ENCODE measurements around the gene ZBTB46.
"Not testable (repeated sequence)": the region's sequence is repeated elsewhere in the genome, so short reads cannot be mapped to it uniquely, and the experiment has no call there.

ZBTB46 gene

GRCh38 chr20:63811491-63811875 lies 19.6 kb downstream of the ZBTB46 start:
- DNase-seq, result no peak

GRCh38 chr20:63810730-63811490 lies 20.2 kb downstream of the ZBTB46 start:
- DNase-seq, result no peak

- no peak for DNase-seq
These were observed 21.2 kb downstream of the ZBTB46 start for GRCh38 chr20:63809856-63810255.

GRCh38 chr20:63808964-63809674 lies 21.9 kb downstream of the ZBTB46 start:
- DNase-seq, result no peak

- no peak for DNase-seq
These were observed 22.8 kb downstream of the ZBTB46 start for GRCh38 chr20:63808145-63808724.

GRCh38 chr20:63807654-63808053 lies 23.4 kb downstream of the ZBTB46 start:
- no peak for DNase-seq

- no peak for DNase-seq
These were observed 26.8 kb downstream of the ZBTB46 start for GRCh38 chr20:63804308-63804636.

GRCh38 chr20:63802469-63803240 lies 28.4 kb downstream of the ZBTB46 start:
- DNase-seq, result no peak

- DNase-seq, result not testable (repeated sequence)
These were observed 29.9 kb downstream of the ZBTB46 start for GRCh38 chr20:63801174-63801573.

GRCh38 chr20:63800411-63800810 lies 30.7 kb downstream of the ZBTB46 start:
- not testable (repeated sequence) for DNase-seq

GRCh38 chr20:63799127-63799526 lies 31.9 kb downstream of the ZBTB46 start:
- DNase-seq, result not testable (repeated sequence)

- DNase-seq, result not testable (repeated sequence)
These were observed 33.9 kb downstream of the ZBTB46 start for GRCh38 chr20:63797175-63797574.

GRCh38 chr20:63795178-63795830 lies 35.8 kb downstream of the ZBTB46 start:
- DNase-seq, result no peak

GRCh38 chr20:63794614-63795013 lies 36.5 kb downstream of the ZBTB46 start:
- no peak for DNase-seq

- DNase-seq, result no peak
These were observed 38.2 kb downstream of the ZBTB46 start for GRCh38 chr20:63792866-63793265.

- DNase-seq, result no peak
These were observed 39.4 kb downstream of the ZBTB46 start for GRCh38 chr20:63791497-63792156.

- DNase-seq, result no peak
These were observed 40.4 kb downstream of the ZBTB46 start for GRCh38 chr20:63790572-63791168.

- no peak for DNase-seq
These were observed 41.1 kb downstream of the ZBTB46 start for GRCh38 chr20:63789836-63790571.

GRCh38 chr20:63787749-63788148 lies 43.3 kb downstream of the ZBTB46 start:
- no peak for DNase-seq

GRCh38 chr20:63787302-63787701 lies 43.8 kb downstream of the ZBTB46 start:
- DNase-seq, result no peak

GRCh38 chr20:63785691-63786131 lies 45.4 kb downstream of the ZBTB46 start:
- DNase-seq, result no peak

All from SW 1271 (cell line).